H1 (cell line): ENCODE results near the gene ELMO3. TPM values are rescaled to one million over a fixed set of nuclear protein-coding genes. Genes with fewer than 3 reads are reported as not detected.

Experiments
- CTCF ChIA-PET: fragments of 300-600 bp; sonication (Branson Sonifier 250); formaldehyde crosslinking; loops from one replicate; lab custom pipeline; 2021; ENCODE audit not compliant: partially characterized antibody; lab: Charles Lee
- POLR2A ChIA-PET: fragments of 300-600 bp; sonication (Branson Sonifier 250); formaldehyde crosslinking; loops from one replicate; lab custom pipeline; 2021; ENCODE audit warnings: inconsistent platforms; ENCODE audit not compliant: partially characterized antibody; lab: Charles Lee
- DNase-seq, 2 experiments: peaks; one replicate each; pipeline versions ENCODE4 v3.0.0 to v3.0.0-alpha.2; 2010 to 2022; ENCODE audit warnings: low spot score in 2 of 2, low read depth in 1 of 2, mixed read lengths in 1 of 2
- FAIRE-seq: peaks from 2 replicates; lab custom pipeline; 2011; peaks lifted over from hg19 to GRCh38; lab: Jason Lieb, UNC
- H2AFZ ChIP-seq: 2 replicates; pipeline ENCODE4 v1.8.1; 2012; ENCODE audit warnings: low read length, inconsistent platforms
- H2AK5ac ChIP-seq: 2 replicates; pipeline ENCODE4 v1.6.1; 2013; ENCODE audit warnings: low read depth, low read length
- H2BK120ac ChIP-seq: replicated peaks from 2 replicates; pipeline ENCODE3; 2013; ENCODE audit warnings: low read depth, low read length, inconsistent platforms
- H2BK12ac ChIP-seq: 2 replicates; pipeline ENCODE4 v1.6.1; 2013; ENCODE audit warnings: low read depth, low read length
- H2BK15ac ChIP-seq: 2 replicates; pipeline ENCODE4 v1.6.1; 2013; ENCODE audit warnings: low read length
- H2BK20ac ChIP-seq: 2 replicates; pipeline ENCODE4 v1.6.1; 2013; ENCODE audit warnings: low read length
- H2BK5ac ChIP-seq: 2 replicates; pipeline ENCODE4 v1.6.1; 2013; ENCODE audit warnings: low read depth, low read length
- H3K14ac ChIP-seq: 2 replicates; pipeline ENCODE4 v1.6.1; 2013; ENCODE audit warnings: inconsistent platforms; ENCODE audit not compliant: insufficient read length
- H3K18ac ChIP-seq: 2 replicates; pipeline ENCODE4 v1.6.1; 2013; ENCODE audit warnings: low read length; ENCODE audit errors: extremely low read depth
- H3K23ac ChIP-seq: 2 replicates; pipeline ENCODE4 v1.6.1; 2013; ENCODE audit warnings: inconsistent platforms; ENCODE audit not compliant: insufficient read length
- H3K23me2 ChIP-seq: 2 replicates; pipeline ENCODE4 v1.6.1; 2013; ENCODE audit warnings: low read depth, low read length
- H3K27ac ChIP-seq: 2 replicates; pipeline ENCODE4 v1.6.1; 2011; ENCODE audit warnings: low read depth, low read length, inconsistent platforms
- H3K27me3 ChIP-seq, 4 experiments: replicated peaks in 1 of 4; 1 replicate in 1 of 4; 2 replicates in 3 of 4; pipeline versions ENCODE4 v1.6.1 to v1.8.1; 2011 to 2013; ENCODE audit warnings: low read length in 3 of 4, mild to moderate bottlenecking in 3 of 4, inconsistent platforms in 2 of 4, mixed read lengths in 2 of 4, moderate library complexity in 1 of 4; ENCODE audit not compliant: control insufficient read depth in 3 of 4, insufficient read depth in 3 of 4; ENCODE audit errors: extremely low read depth in 1 of 4
- H3K36me3 ChIP-seq, 4 experiments: 2 replicates each; pipeline versions ENCODE4 v1.6.1 to v1.8.1; 2011 to 2013; ENCODE audit warnings: mild to moderate bottlenecking in 4 of 4, low read length in 3 of 4, moderate library complexity in 2 of 4, control low read depth in 1 of 4, inconsistent platforms in 1 of 4; ENCODE audit not compliant: insufficient read depth in 4 of 4, control insufficient read depth in 2 of 4
- H3K4ac ChIP-seq: replicated peaks from 2 replicates; pipeline ENCODE3; 2013; ENCODE audit warnings: low read length, low read depth, mixed read lengths, inconsistent platforms; ENCODE audit not compliant: insufficient read length
- H3K4me1 ChIP-seq, 4 experiments: replicated peaks in 1 of 4; 1 replicate in 1 of 4; 2 replicates in 3 of 4; pipeline versions ENCODE4 v1.6.1 to v1.8.1; 2011 to 2013; ENCODE audit warnings: low read length in 3 of 4, inconsistent platforms in 2 of 4, mixed read lengths in 1 of 4; ENCODE audit not compliant: insufficient read depth in 4 of 4, control insufficient read depth in 3 of 4
- H3K4me2 ChIP-seq, 2 experiments: 2 replicates each; pipeline versions ENCODE4 v1.6.1 to v1.8.1; 2011 to 2013; ENCODE audit warnings: low read depth in 2 of 2, low read length in 2 of 2, control low read depth in 1 of 2, inconsistent platforms in 1 of 2, mild to moderate bottlenecking in 1 of 2; ENCODE audit not compliant: insufficient read depth in 1 of 2
- H3K4me3 ChIP-seq, 4 experiments: fragments of 200-600, 300-600 bp in 1 of 4; sonication (generic), shearing (Covaris generic), sonication (Bioruptor Twin) in 1 of 4; 2 replicates each; pipeline versions ENCODE4 v1.5.1 to v1.8.1; 2011 to 2016; ENCODE audit warnings: low read length in 4 of 4, low read depth in 3 of 4, control low read depth in 2 of 4, inconsistent platforms in 2 of 4, mild to moderate bottlenecking in 2 of 4, mixed read lengths in 1 of 4, moderate library complexity in 1 of 4; ENCODE audit not compliant: insufficient read depth in 2 of 4; ENCODE audit errors: extremely low read depth in 1 of 4
- H3K56ac ChIP-seq: replicated peaks from 2 replicates; pipeline ENCODE3; 2013; ENCODE audit warnings: low read depth, mild to moderate bottlenecking, mixed read lengths, low read length, inconsistent platforms; ENCODE audit not compliant: insufficient read length
- H3K79me1 ChIP-seq: 2 replicates; pipeline ENCODE4 v1.6.1; 2013; ENCODE audit warnings: low read depth, low read length, control low read depth
- H3K79me2 ChIP-seq, 2 experiments: 2 replicates each; pipeline versions ENCODE4 v1.6.1 to v1.8.1; 2012 to 2013; ENCODE audit warnings: low read length in 2 of 2, mild to moderate bottlenecking in 2 of 2, inconsistent platforms in 1 of 2; ENCODE audit not compliant: insufficient read depth in 2 of 2, control insufficient read depth in 1 of 2
- H3K9ac ChIP-seq, 4 experiments: replicated peaks in 1 of 4; 1 replicate in 1 of 4; 2 replicates in 3 of 4; pipeline versions ENCODE4 v1.6.1 to v1.8.1; 2011 to 2013; ENCODE audit warnings: low read depth in 3 of 4, low read length in 3 of 4, control low read depth in 2 of 4, mild to moderate bottlenecking in 2 of 4, moderate library complexity in 2 of 4, inconsistent platforms in 1 of 4; ENCODE audit errors: extremely low read depth in 1 of 4
- H3K9me3 ChIP-seq, 2 experiments: 2 replicates each; pipeline versions ENCODE4 v1.6.1 to v1.8.1; 2012 to 2013; ENCODE audit warnings: mild to moderate bottlenecking in 2 of 2, moderate library complexity in 2 of 2, control low read depth in 1 of 2, inconsistent platforms in 1 of 2, low read depth in 1 of 2, low read length in 1 of 2, mixed read lengths in 1 of 2; ENCODE audit not compliant: insufficient read depth in 2 of 2
- H4K20me1 ChIP-seq, 2 experiments: replicated peaks in 1 of 2; 2 replicates each; pipeline versions ENCODE3 to v1.8.1; 2011 to 2013; ENCODE audit warnings: inconsistent platforms in 2 of 2, low read length in 2 of 2, mild to moderate bottlenecking in 1 of 2; ENCODE audit not compliant: insufficient read depth in 2 of 2, control insufficient read depth in 1 of 2
- H4K5ac ChIP-seq: 2 replicates; pipeline ENCODE4 v1.6.1; 2013; ENCODE audit warnings: low read length, low read depth, mixed read lengths, inconsistent platforms; ENCODE audit not compliant: insufficient read length
- H4K8ac ChIP-seq: 2 replicates; pipeline ENCODE4 v1.8.0; 2013; ENCODE audit warnings: mild to moderate bottlenecking, moderate library complexity, low read length, inconsistent platforms; ENCODE audit not compliant: insufficient read depth; ENCODE audit errors: extremely low read depth
- H4K91ac ChIP-seq: replicated peaks from 2 replicates; pipeline ENCODE3; 2013; ENCODE audit warnings: low read length, mixed read lengths, inconsistent platforms; ENCODE audit not compliant: insufficient read length
- BACH1 ChIP-seq: IDR thresholded peaks from 2 replicates; pipeline ENCODE4 v1.6.1; 2012; ENCODE audit warnings: low read length, improper control_type of control experiment
- EP300 ChIP-seq, 2 experiments: IDR thresholded peaks; 1 replicate in 1 of 2; 2 replicates in 1 of 2; pipeline ENCODE4 v1.6.1; 2011 to 2012; ENCODE audit warnings: low read depth in 2 of 2, low read length in 2 of 2, mild to moderate bottlenecking in 2 of 2, borderline replicate concordance in 1 of 2, inconsistent platforms in 1 of 2, moderate library complexity in 1 of 2
- NANOG ChIP-seq: IDR thresholded peaks from 2 replicates; pipeline ENCODE4 v1.6.1; 2011; ENCODE audit warnings: low read length, low read depth, mild to moderate bottlenecking, inconsistent platforms; ENCODE audit not compliant: insufficient read depth, poor library complexity, severe bottlenecking
- RNF2 ChIP-seq: fragments of 200-900, 300-1000 bp; sonication (generic); IDR thresholded peaks from 2 replicates; pipeline ENCODE4 v1.7.1; 2016; ENCODE audit warnings: borderline replicate concordance, low read depth, mild to moderate bottlenecking, antibody characterized with exemption, low read length; ENCODE audit not compliant: poor library complexity, severe bottlenecking; ENCODE audit errors: missing control alignments
- SRF ChIP-seq: IDR thresholded peaks from 2 replicates; pipeline ENCODE4 v1.6.1; 2011; ENCODE audit warnings: mild to moderate bottlenecking, low read depth, low read length, moderate library complexity
- WGBS, 2 experiments: shearing (Covaris generic) in 1 of 2; methylation state at CpG; one replicate each; pipeline versions ENCODE4 v1.1.6 to v1.1.7; 2013 to 2015; ENCODE audit warnings: low lambda C conversion rate in 2 of 2, mixed read lengths in 2 of 2, inconsistent platforms in 1 of 2, low coverage in 1 of 2, missing lambda C conversion rate in 1 of 2; ENCODE audit not compliant: insufficient replicate concordance in 2 of 2, insufficient coverage in 1 of 2, insufficient read length in 1 of 2; ENCODE audit errors: extremely low coverage in 1 of 2, missing lambda C conversion rate in 1 of 2; 5-methylcytosine and 5-hydroxymethylcytosine counted together
- polyA plus RNA-seq, 7 experiments: library from polyadenylated mRNA; depleted of rRNA in 3 of 7; stranded (reverse) in 5 of 7; unstranded in 2 of 7; fragments of >200 nt in 5 of 7; fragments of 200-250 nt in 2 of 7; gene quantifications; 1 replicate in 5 of 7; 2 replicates in 1 of 7; 4 replicates in 1 of 7; pipeline versions ENCODE4 v1.2.1 to v1.2.3, GENCODE V29; 2011 to 2013; ENCODE audit warnings: missing spikeins in 2 of 7, mixed read lengths in 2 of 7
- total RNA-seq: library from RNA; stranded (reverse); fragmentation: NEBNext Ultra II Directional; extraction: Animal tissue kit (Norgen Biotek cat#: 25700); gene quantifications from 2 replicates; pipeline ENCODE4 v1.2.1, GENCODE V29; 2021
- TF ChIP-seq, protein P1 (sequence below): IDR thresholded peaks from 2 replicates; pipeline ENCODE4 v1.6.1; 2012; ENCODE audit warnings: low read length, inconsistent platforms

The ELMO3 gene
- total and polyA plus RNA-seq, 2 of the 8 experiments (the other 6 are each of a cell fraction or from before 2014, with no cell fraction given) = 9.6 to 10.9 TPM

DNA sequence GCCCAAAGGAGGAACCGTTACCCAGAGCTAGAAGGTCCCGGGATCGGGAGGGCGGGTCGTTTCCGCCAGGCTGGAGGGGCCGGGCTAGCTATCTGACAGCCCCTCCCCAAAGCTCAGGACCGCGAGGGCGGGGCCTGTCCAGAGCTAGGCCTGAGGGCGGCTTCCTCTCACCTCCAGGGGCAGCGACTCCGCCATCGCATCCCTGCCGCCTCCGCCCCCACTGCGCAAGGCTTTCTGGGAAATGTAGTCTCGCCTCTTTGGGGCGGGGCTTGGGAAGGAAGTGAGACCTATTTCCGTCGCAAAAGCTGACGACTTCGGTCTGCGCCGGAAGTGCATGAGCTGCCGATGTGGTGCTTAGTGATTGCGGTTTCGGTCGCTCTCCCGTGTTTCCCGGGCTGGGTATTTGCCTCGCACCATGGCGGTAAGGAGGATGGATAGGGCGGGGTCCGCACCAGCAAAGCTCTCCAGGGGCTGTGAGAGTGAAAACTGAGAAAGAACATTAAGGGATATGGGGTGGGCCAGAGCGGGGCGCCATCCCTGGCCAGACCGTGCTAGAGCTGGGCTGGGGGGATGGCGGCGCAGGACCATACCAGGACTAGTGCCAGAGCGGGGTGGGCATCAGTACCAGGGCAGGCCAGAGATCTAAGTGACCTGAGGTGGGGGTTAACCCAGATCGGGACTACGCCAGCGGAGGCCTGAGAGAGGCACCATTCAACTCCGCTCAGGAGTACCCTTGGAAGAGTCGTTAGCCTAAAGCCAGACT is 28.1 kb downstream of the ELMO3 start, which contains the start of gene TMEM208:
Gene TMEM208 (plus strand): TSS at position 327 of the 763 bp plus-strand sequence. CDS start 89 bp downstream, at position 416.
- Histone ChIP-seq H3K4ac (no peak within 1 kb of the TSS), H3K4me1 (peaks cover 0 to 6% (median 3%) of the 10 kb centered on the region in 4 experiments; a peak in 3 of 7 replicates), H2BK5ac (peak within 1 kb of the TSS; percentile 49; the same call in 1 of the 2 replicates), H4K5ac (peak within 1 kb of the TSS; percentile 57), H3K56ac (no peak within 1 kb of the TSS), H3K23me2 (peaks cover 5% of the 10 kb centered on the region), H2BK12ac (no peak within 1 kb of the TSS; the same call in 1 of the 2 replicates), H3K27me3 (no peaks in the 10 kb centered on the region; a peak in 4 of 7 replicates), H2BK20ac (no peak within 1 kb of the TSS), H4K8ac (peak within 1 kb of the TSS; percentile 98), H2AFZ (peak within 1 kb of the TSS; percentile 74; the same call in 1 of the 2 replicates), H4K91ac (no peak within 1 kb of the TSS), H2BK120ac (no peak within 1 kb of the TSS), H3K9ac (peak within 1 kb of the TSS; percentile 55 to 89 (median 82)), H3K23ac (no peak within 1 kb of the TSS), H3K79me1 (no peaks in the 10 kb centered on the region; the same call in 1 of the 2 replicates), H3K14ac (no peak within 1 kb of the TSS), H3K27ac (peak within 1 kb of the TSS; percentile 74), H3K36me3 (peaks cover 17 to 36% (median 32%) of the 10 kb centered on the region in 4 experiments; a peak in 7 of 8 replicates), H3K4me2 (peak within 1 kb of the TSS; percentile 74 to 92), H2AK5ac (no peak within 1 kb of the TSS), H3K9me3 (no peaks in the 10 kb centered on the region), H3K4me3 (peak within 1 kb of the TSS; percentile 83 to 96 (median 94)), H4K20me1 (peaks cover 3 to 14% of the 10 kb centered on the region in 2 experiments), H3K18ac (no peak within 1 kb of the TSS), H2BK15ac (0 out of 2 replicates have a peak within 1 kb of the TSS, but pooled peaks have one; percentile 14), H3K79me2 (peaks cover 0 to 13% of the 10 kb centered on the region in 2 experiments; a peak in 2 of 4 replicates)
- FAIRE-seq (peak; percentile 84), DNase-seq (peak; percentile 96 to 99)
- CTCF ChIA-PET = interaction anchor here (0.5 to 3.9 kb wide), 21 partner anchors 8 to 298 kb away, joined by 3 to 25 read pairs (median 4); partner anchors contain the start of genes ELMO3 and NOL3
- POLR2A ChIA-PET = interaction anchor here (0.5 to 2.7 kb wide), 14 partner anchors 9 to 175 kb away, joined by 3 to 22 read pairs (median 7); partner anchors contain the start of genes EXOC3L1 and FHOD1
- WGBS, 2 experiments = 2% methylated on average over 40 of the region's 46 CpGs; no CpG with 5 or more reads in 1 of the 2 experiments
- TF ChIP-seq SRF (peak; percentile 95), BACH1 (no peak), EP300 (IDR thresholded peaks at IDR 0.05; ENCODE audit: borderline replicate concordance in 1 of 2, low read depth in 2 of 2, low read length in 2 of 2) (no peak), NANOG (no peak), RNF2 (no peak)
- TF ChIP-seq, protein P1, sequence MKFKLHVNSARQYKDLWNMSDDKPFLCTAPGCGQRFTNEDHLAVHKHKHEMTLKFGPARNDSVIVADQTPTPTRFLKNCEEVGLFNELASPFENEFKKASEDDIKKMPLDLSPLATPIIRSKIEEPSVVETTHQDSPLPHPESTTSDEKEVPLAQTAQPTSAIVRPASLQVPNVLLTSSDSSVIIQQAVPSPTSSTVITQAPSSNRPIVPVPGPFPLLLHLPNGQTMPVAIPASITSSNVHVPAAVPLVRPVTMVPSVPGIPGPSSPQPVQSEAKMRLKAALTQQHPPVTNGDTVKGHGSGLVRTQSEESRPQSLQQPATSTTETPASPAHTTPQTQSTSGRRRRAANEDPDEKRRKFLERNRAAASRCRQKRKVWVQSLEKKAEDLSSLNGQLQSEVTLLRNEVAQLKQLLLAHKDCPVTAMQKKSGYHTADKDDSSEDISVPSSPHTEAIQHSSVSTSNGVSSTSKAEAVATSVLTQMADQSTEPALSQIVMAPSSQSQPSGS = no peak; the same call in 1 of the 2 replicates
